Measurements from ENCODE around the gene SPARC.

- TF ChIP-seq, protein P1, sequence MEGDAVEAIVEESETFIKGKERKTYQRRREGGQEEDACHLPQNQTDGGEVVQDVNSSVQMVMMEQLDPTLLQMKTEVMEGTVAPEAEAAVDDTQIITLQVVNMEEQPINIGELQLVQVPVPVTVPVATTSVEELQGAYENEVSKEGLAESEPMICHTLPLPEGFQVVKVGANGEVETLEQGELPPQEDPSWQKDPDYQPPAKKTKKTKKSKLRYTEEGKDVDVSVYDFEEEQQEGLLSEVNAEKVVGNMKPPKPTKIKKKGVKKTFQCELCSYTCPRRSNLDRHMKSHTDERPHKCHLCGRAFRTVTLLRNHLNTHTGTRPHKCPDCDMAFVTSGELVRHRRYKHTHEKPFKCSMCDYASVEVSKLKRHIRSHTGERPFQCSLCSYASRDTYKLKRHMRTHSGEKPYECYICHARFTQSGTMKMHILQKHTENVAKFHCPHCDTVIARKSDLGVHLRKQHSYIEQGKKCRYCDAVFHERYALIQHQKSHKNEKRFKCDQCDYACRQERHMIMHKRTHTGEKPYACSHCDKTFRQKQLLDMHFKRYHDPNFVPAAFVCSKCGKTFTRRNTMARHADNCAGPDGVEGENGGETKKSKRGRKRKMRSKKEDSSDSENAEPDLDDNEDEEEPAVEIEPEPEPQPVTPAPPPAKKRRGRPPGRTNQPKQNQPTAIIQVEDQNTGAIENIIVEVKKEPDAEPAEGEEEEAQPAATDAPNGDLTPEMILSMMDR (IDR thresholded peaks at IDR 0.05), result no peak
- TF ChIP-seq EZH2phosphoT487 (IDR thresholded peaks at IDR 0.05), result no peak
Measured at GRCh38 chr5:151657114-151657513, 29.6 kb downstream of the SPARC start.
